ENCODE data around the gene NAP1L4.
"Not testable (repeated sequence)": the region's sequence is repeated elsewhere in the genome, so short reads cannot be mapped to it uniquely, and the experiment has no call there.

NAP1L4 gene

DNA sequence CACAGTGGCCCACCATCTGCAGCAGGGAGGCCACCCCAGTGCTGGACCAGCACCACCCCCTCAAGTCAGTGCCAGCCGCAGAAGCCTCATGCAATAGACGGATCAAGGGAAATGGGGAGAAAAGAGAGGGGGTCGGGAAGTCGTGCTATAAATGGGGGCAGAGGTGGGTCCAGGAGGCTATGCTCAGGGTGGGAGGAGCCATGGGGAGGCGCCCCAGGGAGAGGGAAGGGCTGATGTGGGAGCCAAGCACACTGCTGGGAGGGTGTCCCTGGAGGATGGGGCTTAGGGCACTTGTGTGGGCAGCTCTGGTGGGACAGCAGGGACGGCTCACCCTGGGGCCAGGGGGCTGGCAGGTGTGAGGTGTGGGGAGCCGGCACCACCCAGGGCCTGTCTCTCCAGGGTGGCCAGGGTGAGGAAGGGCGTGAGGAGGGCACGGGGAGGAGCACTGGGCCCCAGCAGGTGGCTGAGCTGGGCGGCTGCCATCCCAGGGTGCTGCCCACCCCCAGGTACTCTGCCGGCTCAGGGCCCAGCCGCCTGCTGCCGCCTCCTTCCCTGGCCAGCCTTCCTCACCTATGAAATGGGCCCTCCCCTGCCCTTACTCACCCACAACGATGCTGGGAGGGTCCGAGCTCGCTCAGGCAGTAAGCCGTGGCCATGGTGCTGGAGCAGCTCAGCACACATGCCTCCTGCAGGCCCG lies 80.9 kb downstream of the NAP1L4 start:
- H3K4me3 ChIP-seq (ENCODE audit: control insufficient read depth, low read depth, low read length) = no peak overlapping the region
- no peak for DNase-seq (ENCODE audit: low read depth)
- TF ChIP-seq, protein P1, sequence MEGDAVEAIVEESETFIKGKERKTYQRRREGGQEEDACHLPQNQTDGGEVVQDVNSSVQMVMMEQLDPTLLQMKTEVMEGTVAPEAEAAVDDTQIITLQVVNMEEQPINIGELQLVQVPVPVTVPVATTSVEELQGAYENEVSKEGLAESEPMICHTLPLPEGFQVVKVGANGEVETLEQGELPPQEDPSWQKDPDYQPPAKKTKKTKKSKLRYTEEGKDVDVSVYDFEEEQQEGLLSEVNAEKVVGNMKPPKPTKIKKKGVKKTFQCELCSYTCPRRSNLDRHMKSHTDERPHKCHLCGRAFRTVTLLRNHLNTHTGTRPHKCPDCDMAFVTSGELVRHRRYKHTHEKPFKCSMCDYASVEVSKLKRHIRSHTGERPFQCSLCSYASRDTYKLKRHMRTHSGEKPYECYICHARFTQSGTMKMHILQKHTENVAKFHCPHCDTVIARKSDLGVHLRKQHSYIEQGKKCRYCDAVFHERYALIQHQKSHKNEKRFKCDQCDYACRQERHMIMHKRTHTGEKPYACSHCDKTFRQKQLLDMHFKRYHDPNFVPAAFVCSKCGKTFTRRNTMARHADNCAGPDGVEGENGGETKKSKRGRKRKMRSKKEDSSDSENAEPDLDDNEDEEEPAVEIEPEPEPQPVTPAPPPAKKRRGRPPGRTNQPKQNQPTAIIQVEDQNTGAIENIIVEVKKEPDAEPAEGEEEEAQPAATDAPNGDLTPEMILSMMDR (conservative IDR thresholded peaks at IDR 0.05; ENCODE audit: control insufficient read depth, insufficient read depth, low read depth, low read length) = no peak

DNA sequence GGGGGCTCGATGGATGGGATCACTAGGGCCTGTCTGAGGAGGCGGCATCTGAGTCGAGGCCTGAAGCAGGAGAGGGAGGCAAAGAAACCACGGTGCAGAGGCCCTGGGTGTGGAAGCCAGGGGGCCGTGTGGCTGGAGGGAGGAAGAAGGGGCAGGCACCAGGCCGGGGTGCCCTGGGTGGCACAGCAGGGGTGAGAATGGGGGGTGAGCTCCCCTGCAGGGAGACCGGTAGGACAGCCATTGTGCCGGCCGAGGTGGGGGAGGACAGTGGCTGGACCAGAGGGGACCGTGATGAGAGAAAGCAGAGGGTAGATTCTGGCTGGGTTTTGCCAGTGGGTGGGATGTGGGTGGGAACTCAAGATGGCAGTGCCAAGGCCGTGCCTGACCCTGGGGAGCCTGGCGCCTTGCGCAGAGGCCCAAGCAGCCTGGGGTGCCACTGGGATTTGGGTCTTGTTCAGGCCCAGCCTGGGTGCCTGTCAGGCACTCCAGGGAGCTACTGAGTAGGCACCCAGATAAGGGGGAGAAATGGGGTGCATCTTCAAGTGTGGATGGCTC lies 81.7 kb downstream of the NAP1L4 start:
- no peak for DNase-seq (ENCODE audit: low read depth)
- no peak overlapping the region for H3K4me3 ChIP-seq (ENCODE audit: control insufficient read depth, low read depth, low read length)
- TF ChIP-seq, protein P1 (conservative IDR thresholded peaks at IDR 0.05; ENCODE audit: control insufficient read depth, insufficient read depth, low read depth, low read length) = no peak

DNA sequence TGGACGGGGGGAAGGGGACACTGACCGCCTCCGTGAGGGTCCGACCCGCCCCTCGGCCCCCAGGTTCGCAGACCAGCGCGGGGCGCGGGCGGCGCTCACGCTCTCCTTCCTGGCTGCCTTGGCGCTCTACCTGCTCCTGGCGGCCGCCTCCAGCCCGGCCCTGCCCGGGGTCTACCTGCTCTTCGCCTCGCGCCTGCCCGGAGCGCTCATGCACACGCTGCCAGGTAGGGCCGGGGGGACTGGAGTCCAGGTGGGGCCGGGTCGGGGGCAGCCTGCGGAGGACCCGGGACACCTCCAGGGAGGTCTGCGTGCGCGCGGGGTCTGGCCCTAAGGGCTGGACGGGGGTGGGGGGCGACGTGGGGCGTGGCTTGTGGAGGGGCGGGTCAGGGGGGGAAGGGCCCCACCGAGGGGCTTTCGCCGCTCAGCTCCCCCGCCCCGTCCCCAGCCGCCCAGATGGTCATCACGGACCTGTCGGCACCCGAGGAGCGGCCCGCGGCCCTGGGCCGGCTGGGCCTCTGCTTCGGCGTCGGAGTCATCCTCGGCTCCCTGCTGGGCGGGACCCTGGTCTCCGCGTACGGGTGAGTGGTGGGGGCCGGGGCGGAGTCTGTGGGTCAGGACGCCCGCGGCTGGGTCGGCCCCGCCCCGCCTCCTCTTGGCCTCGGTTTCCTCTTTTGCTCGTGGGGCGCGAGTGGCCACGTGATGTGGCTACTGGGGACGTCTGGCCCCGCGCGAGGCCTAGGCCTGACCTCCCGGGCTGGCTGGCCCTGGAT lies 82.8 kb downstream of the NAP1L4 start:
- TF ChIP-seq, protein P1 (conservative IDR thresholded peaks at IDR 0.05; ENCODE audit: control insufficient read depth, insufficient read depth, low read depth, low read length) = no peak
- no peak overlapping the region for H3K4me3 ChIP-seq (ENCODE audit: control insufficient read depth, low read depth, low read length)
- DNase-seq (ENCODE audit: low read depth) = no peak

DNA sequence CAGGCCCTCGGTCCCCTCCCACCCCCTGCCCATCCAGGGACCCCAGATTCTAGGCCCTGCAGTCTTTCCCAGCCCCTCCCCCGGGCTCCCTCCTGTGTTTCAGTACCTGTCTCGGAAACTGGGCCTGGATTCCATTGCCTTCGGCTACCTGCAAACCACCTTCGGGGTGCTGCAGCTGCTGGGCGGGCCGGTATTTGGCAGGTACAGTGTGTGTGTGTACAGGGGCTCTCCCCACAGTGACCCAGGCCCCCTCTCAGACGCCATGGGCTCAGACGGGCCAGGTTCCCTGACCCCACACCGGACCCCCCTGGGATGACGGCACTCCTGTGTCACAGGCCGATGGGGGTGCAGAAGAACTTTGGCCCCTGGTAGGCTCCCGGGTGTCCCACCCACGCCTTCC lies 84.0 kb downstream of the NAP1L4 start:
- TF ChIP-seq, protein P1 (conservative IDR thresholded peaks at IDR 0.05; ENCODE audit: control insufficient read depth, insufficient read depth, low read depth, low read length) = no peak
- H3K4me3 ChIP-seq (ENCODE audit: control insufficient read depth, low read depth, low read length) = no peak overlapping the region
- no peak for DNase-seq (ENCODE audit: low read depth)

DNA sequence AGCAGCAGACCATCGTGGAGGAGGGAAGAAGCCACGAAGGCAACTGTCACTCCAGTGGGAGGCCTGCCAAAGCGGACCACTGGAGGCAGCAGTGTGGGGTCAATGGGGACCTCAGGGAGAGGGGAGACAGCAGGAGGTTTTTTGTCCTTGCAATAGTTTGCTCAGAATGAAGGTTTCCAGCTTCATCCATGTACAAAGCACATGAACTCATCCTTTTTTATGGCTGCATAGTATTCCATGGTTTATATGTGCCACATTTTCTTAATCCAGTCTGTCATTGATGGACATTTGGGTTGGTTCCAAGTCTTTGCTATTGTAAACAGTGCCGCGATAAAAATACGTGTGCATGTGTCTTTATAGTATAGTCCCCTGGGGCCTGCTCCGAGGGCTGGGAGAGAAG lies 86.8 kb downstream of the NAP1L4 start:
- DNase-seq (ENCODE audit: low read depth); H3K4me3 ChIP-seq (ENCODE audit: control insufficient read depth, low read depth, low read length): not testable (repeated sequence)

DNA sequence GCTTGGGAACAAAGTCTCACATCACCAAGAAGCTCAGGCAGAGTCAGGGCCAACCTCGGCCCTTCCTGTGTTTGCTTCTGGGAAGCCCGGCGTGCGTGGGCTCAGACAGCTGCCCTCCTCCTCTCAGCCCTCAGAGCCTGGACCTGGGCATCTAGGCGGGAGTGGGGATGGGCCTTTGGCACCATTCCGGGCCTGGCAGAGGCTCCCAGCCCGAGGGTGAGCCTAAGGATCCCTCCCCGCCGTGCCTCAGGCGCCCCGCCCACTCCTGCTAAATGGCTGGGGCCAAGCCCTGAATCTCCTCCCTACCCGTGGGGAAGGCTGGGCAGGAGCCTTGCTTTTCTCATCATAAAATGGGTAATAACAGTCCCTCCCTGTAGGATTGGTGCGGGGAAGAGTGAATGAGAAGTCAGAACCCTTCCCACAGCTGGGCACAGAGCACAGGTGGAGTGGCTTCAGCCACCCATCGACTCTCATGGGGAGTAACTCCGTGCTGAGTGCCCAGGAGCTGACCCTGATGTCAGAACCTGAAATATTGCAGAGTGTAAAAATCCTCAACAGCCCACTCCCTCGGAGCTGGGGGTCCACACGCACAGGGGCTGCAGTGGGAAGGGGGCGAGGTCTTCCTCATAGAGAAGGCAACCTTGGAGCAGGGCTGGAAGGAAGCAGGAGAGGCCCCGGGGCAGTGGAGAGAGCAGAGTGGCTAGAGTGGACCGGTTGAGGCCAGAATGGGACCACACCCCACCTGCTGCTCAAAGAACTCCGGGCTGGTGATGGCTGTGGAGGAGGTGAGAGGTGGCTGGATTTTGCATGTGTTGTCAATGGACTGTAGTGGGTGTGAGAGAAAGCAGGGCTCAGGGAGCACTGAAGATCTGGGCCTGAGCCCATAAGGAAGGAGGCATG lies 87.7 kb downstream of the NAP1L4 start:
- TF ChIP-seq, protein P1 (conservative IDR thresholded peaks at IDR 0.05; ENCODE audit: control insufficient read depth, insufficient read depth, low read depth, low read length) = no peak
- no peak for DNase-seq (ENCODE audit: low read depth)

More for the DNA sequence above, 87.7 kb downstream of the NAP1L4 start:
- no peak overlapping the region for H3K4me3 ChIP-seq (ENCODE audit: control insufficient read depth, low read depth, low read length)

Measured in fibroblast of mammary gland (primary cell).